Suprapubic skin (tissue), 4 donors: ENCODE results near the gene HSPA1A. TPM values are rescaled to one million over a fixed set of nuclear protein-coding genes. Genes with fewer than 3 reads are reported as not detected.

ENCODE experiments used
- DNase-seq, 2 donors: peaks; one replicate each; pipeline ENCODE4 v3.0.0-alpha.2; 2019; ENCODE audit warnings: low spot score in 2 of 2
- H3K27ac ChIP-seq: fragments of 200-600 bp; sonication (generic); one replicate; pipeline ENCODE4 v1.5.1; 2019
- H3K27me3 ChIP-seq: fragments of 200-600 bp; sonication (generic); one replicate; pipeline ENCODE4 v1.5.1; 2019
- H3K36me3 ChIP-seq: fragments of 200-600 bp; sonication (generic); one replicate; pipeline ENCODE4 v1.5.1; 2019
- H3K4me1 ChIP-seq: fragments of 200-600 bp; sonication (generic); one replicate; pipeline ENCODE4 v1.5.1; 2019
- H3K4me3 ChIP-seq: fragments of 200-600 bp; sonication (generic); one replicate; pipeline ENCODE4 v1.5.1; 2019; ENCODE audit warnings: mild to moderate bottlenecking
- H3K9me3 ChIP-seq: fragments of 200-600 bp; sonication (generic); one replicate; pipeline ENCODE4 v1.5.1; 2019
- EP300 ChIP-seq: sonication (generic); formaldehyde crosslinking; IDR thresholded peaks from one replicate; pipeline ENCODE4 v1.6.1; 2017; ENCODE audit warnings: antibody characterized with exemption
- POLR2A ChIP-seq, 2 donors: fragments of 450-650 bp; IDR thresholded peaks; one replicate each; pipeline ENCODE4 v1.6.1; 2017; ENCODE audit warnings: antibody characterized with exemption in 2 of 2, mild to moderate bottlenecking in 2 of 2, moderate library complexity in 2 of 2
- POLR2AphosphoS5 ChIP-seq, 3 donors: sonication (generic); formaldehyde crosslinking; IDR thresholded peaks; one replicate each; pipeline ENCODE4 v1.6.1; 2017; ENCODE audit warnings: antibody characterized with exemption in 3 of 3
- WGBS: methylation state at CpG from one replicate; pipeline ENCODE4 v1.1.5; 2018; 5-methylcytosine and 5-hydroxymethylcytosine counted together
- total RNA-seq, 4 donors: library from RNA; depleted of rRNA; stranded (reverse); fragments of >200 nt; gene quantifications; one replicate each; pipeline ENCODE4 v1.1.0, GENCODE V29; 2016
- TF ChIP-seq, protein P1 (sequence below), 2 donors: fragments of 200-600 bp in 1 of 2; fragments of 450-650 bp in 1 of 2; sonication (generic) in 1 of 2; IDR thresholded peaks; one replicate each; pipeline ENCODE4 v1.5.1; 2016 to 2019; ENCODE audit warnings: antibody characterized with exemption in 2 of 2, mild to moderate bottlenecking in 1 of 2, moderate library complexity in 1 of 2

HSPA1A gene
- total RNA-seq, 4 donors from 2014 or later: 200 to 464 (median 408) TPM

GRCh38 chr6:31768363-31769257 lies 46.7 kb upstream of the HSPA1A start:
- DNase-seq: no peak
- H3K27ac ChIP-seq: no peak overlapping the region
- H3K36me3 ChIP-seq: no peaks in the 10 kb centered on the region
- TF ChIP-seq, protein P1, sequence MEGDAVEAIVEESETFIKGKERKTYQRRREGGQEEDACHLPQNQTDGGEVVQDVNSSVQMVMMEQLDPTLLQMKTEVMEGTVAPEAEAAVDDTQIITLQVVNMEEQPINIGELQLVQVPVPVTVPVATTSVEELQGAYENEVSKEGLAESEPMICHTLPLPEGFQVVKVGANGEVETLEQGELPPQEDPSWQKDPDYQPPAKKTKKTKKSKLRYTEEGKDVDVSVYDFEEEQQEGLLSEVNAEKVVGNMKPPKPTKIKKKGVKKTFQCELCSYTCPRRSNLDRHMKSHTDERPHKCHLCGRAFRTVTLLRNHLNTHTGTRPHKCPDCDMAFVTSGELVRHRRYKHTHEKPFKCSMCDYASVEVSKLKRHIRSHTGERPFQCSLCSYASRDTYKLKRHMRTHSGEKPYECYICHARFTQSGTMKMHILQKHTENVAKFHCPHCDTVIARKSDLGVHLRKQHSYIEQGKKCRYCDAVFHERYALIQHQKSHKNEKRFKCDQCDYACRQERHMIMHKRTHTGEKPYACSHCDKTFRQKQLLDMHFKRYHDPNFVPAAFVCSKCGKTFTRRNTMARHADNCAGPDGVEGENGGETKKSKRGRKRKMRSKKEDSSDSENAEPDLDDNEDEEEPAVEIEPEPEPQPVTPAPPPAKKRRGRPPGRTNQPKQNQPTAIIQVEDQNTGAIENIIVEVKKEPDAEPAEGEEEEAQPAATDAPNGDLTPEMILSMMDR (IDR thresholded peaks at IDR 0.05): no peak
- TF ChIP-seq POLR2AphosphoS5 (IDR thresholded peaks at IDR 0.05): no peak
- no peak for TF ChIP-seq EP300
- TF ChIP-seq POLR2A (IDR thresholded peaks at IDR 0.05): no peak
- H3K9me3 ChIP-seq: no peaks in the 10 kb centered on the region
- 89% methylated on average over 18 of the region's 18 CpGs for WGBS
- H3K27me3 ChIP-seq: no peaks in the 10 kb centered on the region
- peaks cover 20% of the 10 kb centered on the region for H3K4me1 ChIP-seq
- no peak overlapping the region for H3K4me3 ChIP-seq

GRCh38 chr6:31769684-31770371 lies 45.5 kb upstream of the HSPA1A start:
- WGBS: 54% methylated on average over 12 of the region's 12 CpGs

GRCh38 chr6:31770860-31771259 lies 44.5 kb upstream of the HSPA1A start:
- Histone ChIP-seq H3K9me3 (no peaks in the 10 kb centered on the region), H3K36me3 (no peaks in the 10 kb centered on the region), H3K27ac (no peak overlapping the region), H3K27me3 (no peaks in the 10 kb centered on the region), H3K4me3 (no peak overlapping the region), H3K4me1 (peaks cover 19% of the 10 kb centered on the region)
- 85% methylated on average over 2 of the region's 2 CpGs for WGBS
- TF ChIP-seq, protein P1 (IDR thresholded peaks at IDR 0.05): no peak
- no peak for TF ChIP-seq POLR2A (IDR thresholded peaks at IDR 0.05)
- TF ChIP-seq EP300: no peak
- TF ChIP-seq POLR2AphosphoS5 (IDR thresholded peaks at IDR 0.05): no peak
- DNase-seq: no peak

More at GRCh38 chr6:31769684-31770371, 45.5 kb upstream of the HSPA1A start:
- peaks cover 12% of the 10 kb centered on the region for H3K4me1 ChIP-seq
- no peaks in the 10 kb centered on the region for H3K9me3 ChIP-seq
- TF ChIP-seq, protein P1 (IDR thresholded peaks at IDR 0.05): peak; percentile 23 to 72
- TF ChIP-seq EP300: no peak
- no peaks in the 10 kb centered on the region for H3K36me3 ChIP-seq
- H3K4me3 ChIP-seq: no peak overlapping the region
- no peak for DNase-seq
- H3K27me3 ChIP-seq: no peaks in the 10 kb centered on the region
- no peak overlapping the region for H3K27ac ChIP-seq

DNA sequence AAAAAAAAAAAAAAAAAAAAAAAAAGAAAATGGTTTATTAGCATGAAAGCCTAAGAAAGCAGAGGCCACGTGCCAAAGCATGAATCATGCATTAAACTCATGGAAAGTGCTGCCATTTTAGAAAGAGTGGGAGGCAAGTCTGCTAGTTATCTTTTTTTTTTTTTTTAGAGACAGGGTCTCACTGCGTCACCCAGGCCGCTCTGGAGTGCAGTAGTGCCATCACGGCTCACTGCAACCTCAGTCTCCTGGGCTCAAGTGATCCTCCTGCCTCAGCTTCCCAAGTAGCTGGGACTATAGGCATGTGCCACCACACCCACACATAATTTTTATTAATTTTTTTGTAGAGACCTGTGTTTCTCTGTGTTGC lies 43.4 kb upstream of the HSPA1A start:
- no peak for DNase-seq
- WGBS: 75% methylated on average over 4 of the region's 4 CpGs
- no peaks in the 10 kb centered on the region for H3K27me3 ChIP-seq
- no peak overlapping the region for H3K27ac ChIP-seq
- H3K4me1 ChIP-seq: peaks cover 25% of the 10 kb centered on the region
- no peak overlapping the region for H3K4me3 ChIP-seq
- no peaks in the 10 kb centered on the region for H3K36me3 ChIP-seq
- TF ChIP-seq POLR2A (IDR thresholded peaks at IDR 0.05) (no peak), POLR2AphosphoS5 (IDR thresholded peaks at IDR 0.05) (no peak)
- TF ChIP-seq, protein P1 (IDR thresholded peaks at IDR 0.05): no peak
- H3K9me3 ChIP-seq: no peaks in the 10 kb centered on the region

GRCh38 chr6:31775184-31775583 lies 40.2 kb upstream of the HSPA1A start:
- Histone ChIP-seq H3K4me1 (peaks cover 24% of the 10 kb centered on the region), H3K9me3 (no peaks in the 10 kb centered on the region), H3K36me3 (peaks cover 18% of the 10 kb centered on the region), H3K27ac (no peak overlapping the region), H3K4me3 (no peak overlapping the region), H3K27me3 (no peaks in the 10 kb centered on the region)
- no peak for DNase-seq
- 45% methylated on average over 4 of the region's 4 CpGs for WGBS
- TF ChIP-seq POLR2AphosphoS5 (IDR thresholded peaks at IDR 0.05): no peak
- TF ChIP-seq EP300: no peak
- TF ChIP-seq, protein P1 (IDR thresholded peaks at IDR 0.05): no peak
- TF ChIP-seq POLR2A (IDR thresholded peaks at IDR 0.05): no peak
